Measurements from ENCODE around the gene FSTL3. TPM values are rescaled to one million over a fixed set of nuclear protein-coding genes. Genes with fewer than 3 reads are reported as not detected.

The FSTL3 gene
- total and polyA plus RNA-seq, 2 of the 13 experiments (the other 11 are each of a cell fraction or from before 2014, with no cell fraction given): 13.5 to 15.6 TPM

- TF ChIP-seq JARID2 (CRISPR knock-in tag; IDR thresholded peaks at IDR 0.05; ENCODE audit: insufficient replicate concordance) (no peak), ARNT2 (CRISPR knock-in tag; IDR thresholded peaks at IDR 0.05; ENCODE audit: low read depth) (no peak), ZFP90 (CRISPR knock-in tag; IDR thresholded peaks at IDR 0.05; ENCODE audit: borderline replicate concordance) (peak; percentile 78; the same call in 1 of the 2 replicates), SOX5 (CRISPR knock-in tag; IDR thresholded peaks at IDR 0.05; ENCODE audit: borderline replicate concordance) (no peak; the same call in 1 of the 2 replicates), TEAD2 (CRISPR knock-in tag; IDR thresholded peaks at IDR 0.05) (no peak), ZNF235 (CRISPR knock-in tag; IDR thresholded peaks at IDR 0.05; ENCODE audit: borderline replicate concordance) (no peak), ZNF576 (CRISPR knock-in tag; IDR thresholded peaks at IDR 0.05) (no peak), PAWR (CRISPR knock-in tag; IDR thresholded peaks at IDR 0.05; ENCODE audit: borderline replicate concordance) (no peak), HNRNPUL1 (IDR thresholded peaks at IDR 0.05; ENCODE audit: low read depth, low read length) (no peak), ELF4 (CRISPR knock-in tag; IDR thresholded peaks at IDR 0.05; ENCODE audit: borderline replicate concordance) (no peak), EED (CRISPR knock-in tag; IDR thresholded peaks at IDR 0.05) (no peak), PPARG (CRISPR knock-in tag; conservative IDR thresholded peaks at IDR 0.05) (no peak), RCOR2 (CRISPR knock-in tag; IDR thresholded peaks at IDR 0.05) (no peak), ZSCAN20 (CRISPR knock-in tag; IDR thresholded peaks at IDR 0.05; ENCODE audit: borderline replicate concordance) (peak; percentile 85), YEATS2 (CRISPR knock-in tag; IDR thresholded peaks at IDR 0.05; ENCODE audit: borderline replicate concordance) (peak; percentile 89; the same call in 1 of the 2 replicates), RXRA (CRISPR knock-in tag; IDR thresholded peaks at IDR 0.05) (no peak; the same call in 1 of the 2 replicates), HNRNPLL (IDR thresholded peaks at IDR 0.05; ENCODE audit: low read depth, low read length, poor library complexity, severe bottlenecking) (peak; percentile 56), ZNF232 (CRISPR knock-in tag; IDR thresholded peaks at IDR 0.05; ENCODE audit: borderline replicate concordance) (peak; percentile 79; the same call in 1 of the 2 replicates), SRY (CRISPR knock-in tag; IDR thresholded peaks at IDR 0.05) (peak; percentile 64; the same call in 1 of the 2 replicates), ZNF501 (CRISPR knock-in tag; IDR thresholded peaks at IDR 0.05) (no peak), TFDP2 (CRISPR knock-in tag; IDR thresholded peaks at IDR 0.05) (peak; percentile 84), FLYWCH1 (CRISPR knock-in tag; IDR thresholded peaks at IDR 0.05) (no peak), ZNF292 (CRISPR knock-in tag; IDR thresholded peaks at IDR 0.05; ENCODE audit: borderline replicate concordance, low read depth) (no peak), FOXM1 (CRISPR knock-in tag; IDR thresholded peaks at IDR 0.05) (no peak), ZNF7 (CRISPR knock-in tag; IDR thresholded peaks at IDR 0.05) (no peak), TOPORS (CRISPR knock-in tag; IDR thresholded peaks at IDR 0.05) (no peak)
- TF ChIP-seq, protein P1, sequence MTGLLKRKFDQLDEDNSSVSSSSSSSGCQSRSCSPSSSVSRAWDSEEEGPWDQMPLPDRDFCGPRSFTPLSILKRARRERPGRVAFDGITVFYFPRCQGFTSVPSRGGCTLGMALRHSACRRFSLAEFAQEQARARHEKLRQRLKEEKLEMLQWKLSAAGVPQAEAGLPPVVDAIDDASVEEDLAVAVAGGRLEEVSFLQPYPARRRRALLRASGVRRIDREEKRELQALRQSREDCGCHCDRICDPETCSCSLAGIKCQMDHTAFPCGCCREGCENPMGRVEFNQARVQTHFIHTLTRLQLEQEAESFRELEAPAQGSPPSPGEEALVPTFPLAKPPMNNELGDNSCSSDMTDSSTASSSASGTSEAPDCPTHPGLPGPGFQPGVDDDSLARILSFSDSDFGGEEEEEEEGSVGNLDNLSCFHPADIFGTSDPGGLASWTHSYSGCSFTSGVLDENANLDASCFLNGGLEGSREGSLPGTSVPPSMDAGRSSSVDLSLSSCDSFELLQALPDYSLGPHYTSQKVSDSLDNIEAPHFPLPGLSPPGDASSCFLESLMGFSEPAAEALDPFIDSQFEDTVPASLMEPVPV (CRISPR knock-in tag; IDR thresholded peaks at IDR 0.05): no peak
Measured at GRCh38 chr19:633068-633785, 43.0 kb upstream of the FSTL3 start, which contains the start of gene POLRMT (continued).

Data from HepG2 (cell line).